HG03342 (cell line): ENCODE results near the gene MTHFD1L.
"Not testable (repeated sequence)": the region's sequence is repeated elsewhere in the genome, so short reads cannot be mapped to it uniquely, and the experiment has no call there.

Experiments
- ATAC-seq: cut with Tn5 transposase; IDR thresholded peaks from one replicate; pipeline ENCODE4 v1.9.1; 2021; ENCODE audit warnings: mild to moderate bottlenecking, moderate library complexity; ENCODE audit not compliant: unreplicated experiment

MTHFD1L gene

DNA sequence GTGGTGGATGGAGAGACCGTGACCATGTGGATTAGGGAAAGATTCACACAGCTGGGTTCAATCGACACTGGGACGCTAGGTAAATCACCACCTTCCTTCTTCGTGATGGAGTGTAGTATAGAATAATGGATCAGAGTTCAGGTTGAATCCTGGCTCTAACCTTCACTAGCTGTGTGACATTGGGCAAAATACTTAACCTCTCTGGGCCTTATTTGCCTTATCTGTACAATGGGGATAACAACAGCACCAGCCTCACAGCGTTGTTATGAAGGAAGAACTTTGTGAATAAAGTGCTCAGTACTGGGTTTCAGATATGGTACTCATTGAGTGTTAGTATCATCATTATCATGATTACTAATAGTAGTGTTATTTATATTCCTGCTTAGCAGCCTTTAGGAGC is 248.1 kb downstream of the MTHFD1L start:
- no peak for ATAC-seq

DNA sequence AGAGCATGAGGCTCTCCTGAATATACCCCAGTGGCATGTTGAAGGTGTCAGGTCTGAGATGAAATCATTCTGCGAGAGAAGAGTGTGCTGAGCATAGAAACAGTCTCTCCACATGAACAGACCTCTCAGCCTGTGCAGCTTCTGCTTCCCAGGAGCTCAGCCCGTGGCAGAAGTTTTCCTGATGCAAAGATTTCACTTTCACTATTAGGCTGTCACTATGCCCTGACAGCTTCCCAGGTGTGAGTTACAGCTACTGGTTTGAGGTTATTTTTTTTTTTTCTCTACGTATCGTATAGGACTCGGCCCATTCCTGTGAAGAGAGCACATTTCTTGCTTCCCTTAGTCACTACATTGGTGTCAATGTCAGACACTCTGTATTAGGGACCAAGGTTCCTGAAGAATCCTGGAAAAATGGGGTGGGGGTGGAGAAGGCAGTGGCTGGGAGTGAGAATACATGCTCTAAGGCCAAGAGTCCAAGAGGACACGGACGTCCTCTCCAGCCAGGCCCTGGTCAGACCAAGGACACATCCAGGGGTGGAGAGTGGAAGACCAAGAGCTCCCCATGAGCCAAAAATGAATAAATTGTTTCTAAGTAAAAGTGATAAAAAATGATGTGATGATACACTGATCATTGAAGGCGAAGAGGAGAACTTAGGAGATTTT is 253.1 kb downstream of the MTHFD1L start:
- ATAC-seq, result no peak

GRCh38 chr6:151119823-151120524 is 254.5 kb downstream of the MTHFD1L start:
- ATAC-seq, result no peak

DNA sequence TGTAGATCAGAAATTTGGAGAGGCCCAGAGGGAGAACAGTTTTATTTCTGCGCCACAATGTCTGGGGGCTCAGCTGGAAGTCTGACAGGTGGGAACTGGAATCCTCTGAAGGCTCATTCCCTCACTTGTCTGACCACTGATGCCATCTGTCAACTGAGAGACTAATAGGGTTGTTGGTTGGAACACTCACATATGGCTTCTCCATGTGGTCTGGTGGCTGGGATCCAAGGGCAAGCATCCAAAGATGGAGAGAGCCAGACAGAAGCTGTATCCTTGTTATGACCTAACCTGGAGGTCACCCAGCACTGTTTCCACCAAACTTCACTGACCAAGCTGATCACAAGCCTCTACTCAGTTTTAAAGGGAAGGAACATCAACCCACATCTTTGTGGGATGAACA is 256.4 kb downstream of the MTHFD1L start:
- no peak for ATAC-seq

GRCh38 chr6:151123641-151124040 is 258.1 kb downstream of the MTHFD1L start:
- ATAC-seq, result not testable (repeated sequence)

- not testable (repeated sequence) for ATAC-seq
These were observed 259.7 kb downstream of the MTHFD1L start for GRCh38 chr6:151125242-151125641.

- not testable (repeated sequence) for ATAC-seq
These were observed 260.3 kb downstream of the MTHFD1L start for GRCh38 chr6:151125651-151126416.

- ATAC-seq, result not testable (repeated sequence)
These were observed 260.9 kb downstream of the MTHFD1L start for GRCh38 chr6:151126417-151126724.

DNA sequence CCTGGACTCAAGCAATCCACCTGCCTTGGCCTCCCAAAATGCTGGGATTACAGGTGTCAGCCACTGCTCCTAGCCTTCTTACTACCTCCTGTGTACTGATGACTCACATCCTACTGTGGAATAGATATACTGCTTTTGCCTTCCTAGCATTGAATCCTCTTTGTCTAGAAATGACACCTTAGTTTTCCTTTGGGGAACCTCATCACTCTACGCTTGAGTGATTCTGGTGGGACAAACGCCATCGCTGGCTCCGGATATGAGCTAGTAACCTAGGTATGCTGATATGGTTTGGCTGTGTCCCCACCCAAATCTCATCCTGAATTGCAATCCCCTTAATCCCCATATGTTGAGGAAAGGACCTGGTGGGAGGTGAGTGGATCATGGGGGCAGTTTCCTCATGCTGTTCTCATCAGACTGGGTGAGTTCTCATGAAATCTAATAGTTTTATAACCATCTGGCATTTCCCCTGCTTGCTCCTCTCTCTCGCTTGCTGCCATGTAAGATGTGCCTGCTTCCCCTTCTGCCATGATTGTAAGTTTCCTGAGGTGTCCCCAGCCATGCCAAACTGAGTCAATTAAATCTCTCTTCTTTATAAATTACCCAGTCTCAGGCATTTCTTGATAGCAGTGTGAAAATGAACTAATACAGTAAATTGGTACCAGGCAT is 261.8 kb downstream of the MTHFD1L start:
- not testable (repeated sequence) for ATAC-seq

GRCh38 chr6:151128763-151129370 is 263.4 kb downstream of the MTHFD1L start:
- no peak for ATAC-seq

- peak; percentile 66 for ATAC-seq
These were observed 264.8 kb downstream of the MTHFD1L start for GRCh38 chr6:151130329-151130728.

DNA sequence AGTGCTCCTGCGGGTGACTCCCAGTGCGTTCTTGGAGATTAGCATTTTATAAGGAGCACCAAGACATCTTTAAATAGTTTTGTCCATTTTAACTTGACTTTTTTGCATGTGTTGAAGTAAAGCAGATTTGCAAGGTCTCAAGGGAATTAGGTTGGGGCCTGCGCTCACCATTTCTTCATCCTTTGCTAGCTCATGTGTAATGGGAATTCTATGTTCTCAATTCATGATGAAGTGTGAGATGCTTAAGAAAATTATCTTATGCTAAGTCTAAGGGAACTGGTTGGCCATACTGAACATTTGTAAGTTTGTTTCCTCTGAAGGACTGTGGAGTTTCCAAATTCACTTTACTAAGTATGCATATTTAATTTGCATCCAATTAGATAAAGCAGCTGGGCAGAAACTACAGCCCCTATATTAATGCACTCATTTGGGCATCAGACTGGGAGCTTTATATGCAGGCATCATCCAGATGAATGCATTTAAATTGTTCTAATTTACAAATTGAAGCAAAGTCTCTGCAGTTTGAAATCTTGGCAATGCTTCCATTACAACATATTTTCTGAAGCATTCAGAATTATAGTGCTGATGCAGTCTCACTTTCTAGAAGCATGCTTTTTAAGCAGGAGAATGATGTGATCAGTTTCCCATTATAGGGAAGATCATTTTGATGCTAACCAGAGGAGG is 266.0 kb downstream of the MTHFD1L start:
- no peak for ATAC-seq

DNA sequence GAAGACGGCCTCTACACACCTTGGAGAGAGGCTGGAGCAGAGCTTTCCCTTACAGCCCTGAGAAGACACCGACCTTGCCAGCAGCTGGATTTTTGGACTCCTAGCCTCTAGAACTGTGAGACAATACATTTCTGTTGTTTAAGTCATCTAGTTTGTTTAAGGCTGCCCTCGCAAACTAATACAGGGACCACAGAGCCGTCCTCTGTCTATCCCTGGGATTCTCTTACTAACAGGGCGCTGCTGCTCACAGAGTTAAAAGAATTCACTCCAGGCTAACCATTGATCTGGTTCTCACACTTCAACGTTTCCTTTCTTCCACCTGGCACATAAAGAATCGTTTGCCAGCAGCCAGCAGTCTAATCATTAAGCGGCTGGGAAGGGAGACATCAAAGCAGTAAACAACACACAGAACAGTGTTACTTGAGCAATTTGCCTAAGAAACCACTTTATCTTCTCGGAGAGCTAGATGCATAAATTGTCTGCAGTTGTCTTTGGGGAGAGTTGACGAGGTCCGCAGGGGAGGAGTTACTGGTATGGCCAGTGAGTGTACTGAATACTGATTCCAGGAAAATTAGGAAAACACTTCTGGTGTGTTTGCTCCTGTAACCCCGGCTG is 270.7 kb downstream of the MTHFD1L start:
- ATAC-seq, result no peak

DNA sequence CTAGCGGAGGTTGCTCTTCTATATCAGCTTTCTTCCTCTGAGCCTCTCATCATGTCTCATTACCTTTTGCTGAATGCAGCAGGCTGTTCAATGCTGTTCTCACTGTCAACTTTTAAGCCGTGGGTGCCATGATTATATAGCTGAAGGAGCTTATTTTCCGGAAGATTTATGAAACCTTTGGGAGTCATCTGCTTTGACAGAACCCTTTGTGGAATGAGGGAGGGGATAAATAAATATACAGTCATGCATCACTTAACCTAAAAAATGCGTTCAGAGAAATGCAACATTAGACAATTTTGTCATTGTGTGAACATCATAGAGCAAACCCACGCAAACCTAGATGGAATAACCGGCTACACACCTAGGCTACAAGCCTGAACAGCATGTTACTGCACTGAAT is 272.0 kb downstream of the MTHFD1L start:
- ATAC-seq, result no peak

GRCh38 chr6:151139524-151139923 is 274.0 kb downstream of the MTHFD1L start:
- ATAC-seq, result no peak

- no peak for ATAC-seq
These were observed 275.3 kb downstream of the MTHFD1L start for GRCh38 chr6:151140767-151141166.

GRCh38 chr6:151141685-151142084 is 276.2 kb downstream of the MTHFD1L start:
- no peak for ATAC-seq

- no peak for ATAC-seq
These were observed 277.2 kb downstream of the MTHFD1L start for GRCh38 chr6:151142676-151143075.

DNA sequence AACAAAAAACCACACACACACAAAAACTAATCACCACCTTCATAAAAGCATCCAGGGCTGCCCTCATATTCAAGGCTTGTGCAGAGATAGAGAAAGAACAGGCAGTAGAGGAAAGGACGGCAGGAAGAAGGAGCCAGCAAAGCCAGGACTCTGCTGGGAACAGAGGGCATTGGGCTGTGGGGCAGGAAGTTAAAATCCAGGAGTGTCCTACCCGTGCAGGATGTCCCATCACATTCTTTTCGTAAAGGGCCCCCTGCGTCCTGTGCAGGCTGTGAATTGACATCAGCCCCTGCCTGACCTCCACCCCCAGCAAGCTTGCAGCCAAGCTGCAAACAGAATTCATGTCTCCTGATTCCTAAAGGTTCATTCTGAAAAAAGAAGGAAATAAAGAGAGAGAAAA is 277.8 kb downstream of the MTHFD1L start:
- no peak for ATAC-seq

- no peak for ATAC-seq
These were observed 278.3 kb downstream of the MTHFD1L start for GRCh38 chr6:151143806-151144205.
